ENCODE data around the gene RAC2.
A peak's percentile ranks its signal among the peaks of the same experiment; 100 is the strongest.
"Not testable (repeated sequence)": the region's sequence is repeated elsewhere in the genome, so short reads cannot be mapped to it uniquely, and the experiment has no call there.

The RAC2 gene

DNA sequence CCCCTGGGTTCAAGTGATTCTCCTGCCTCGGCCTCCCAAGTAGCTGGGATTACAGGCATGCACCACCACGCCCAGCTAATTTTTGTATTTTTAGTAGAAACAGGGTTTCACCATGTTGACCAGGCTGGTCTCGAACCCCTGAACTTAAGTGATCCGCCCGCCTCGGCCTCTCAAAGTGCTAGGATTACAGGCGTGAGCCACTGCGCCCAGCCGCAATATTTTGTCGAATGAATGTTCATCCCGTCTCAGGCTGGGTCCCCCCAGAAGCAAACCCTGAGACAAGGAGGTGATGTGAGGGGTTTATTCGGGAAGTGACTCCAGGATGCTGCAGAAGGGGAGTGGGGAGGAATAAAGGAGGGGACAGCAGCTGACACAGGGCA lies 10.7 kb downstream of the RAC2 start:
- not testable (repeated sequence) for ATAC-seq

DNA sequence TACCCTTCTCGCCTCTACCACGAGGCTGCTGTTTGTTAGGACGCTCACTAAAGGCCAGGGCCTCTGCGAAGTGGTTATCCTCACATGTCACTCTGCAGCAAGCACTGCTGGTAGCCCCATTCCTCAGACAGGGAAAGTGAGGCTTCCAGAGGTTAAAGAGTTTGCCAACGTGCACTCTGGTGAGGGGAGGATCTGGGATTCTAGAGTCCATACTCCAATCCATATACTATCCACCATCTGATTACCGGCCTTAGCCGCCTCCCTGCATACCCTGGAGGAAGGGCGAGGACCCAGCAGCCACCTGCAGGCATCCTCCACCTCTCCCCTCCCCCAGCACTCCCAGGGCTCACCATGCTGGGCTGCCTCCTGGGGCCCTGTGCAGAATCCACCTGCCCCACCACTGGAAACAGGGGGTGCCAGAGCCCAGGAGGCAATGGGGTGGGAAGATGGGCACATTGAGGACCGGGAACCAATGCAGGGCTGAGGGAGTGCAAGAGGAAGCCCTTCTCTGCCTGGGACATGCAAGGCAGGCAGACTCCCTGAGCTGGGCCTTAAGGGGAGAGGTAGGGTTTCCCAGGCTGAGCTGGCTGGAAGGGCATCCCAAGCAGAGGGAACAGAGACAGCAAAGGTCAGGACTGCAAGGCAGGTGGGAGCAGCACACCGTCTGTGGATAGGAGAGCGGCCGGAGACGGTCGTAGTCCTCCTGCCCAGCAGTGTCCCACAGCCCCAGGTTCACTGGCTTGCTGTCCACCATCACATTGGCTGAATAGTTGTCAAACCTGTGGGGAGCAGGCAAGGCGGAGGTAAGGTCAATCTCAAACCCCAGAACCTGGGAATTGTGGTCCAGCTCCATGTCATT lies 11.7 kb downstream of the RAC2 start:
- no peak for ATAC-seq

DNA sequence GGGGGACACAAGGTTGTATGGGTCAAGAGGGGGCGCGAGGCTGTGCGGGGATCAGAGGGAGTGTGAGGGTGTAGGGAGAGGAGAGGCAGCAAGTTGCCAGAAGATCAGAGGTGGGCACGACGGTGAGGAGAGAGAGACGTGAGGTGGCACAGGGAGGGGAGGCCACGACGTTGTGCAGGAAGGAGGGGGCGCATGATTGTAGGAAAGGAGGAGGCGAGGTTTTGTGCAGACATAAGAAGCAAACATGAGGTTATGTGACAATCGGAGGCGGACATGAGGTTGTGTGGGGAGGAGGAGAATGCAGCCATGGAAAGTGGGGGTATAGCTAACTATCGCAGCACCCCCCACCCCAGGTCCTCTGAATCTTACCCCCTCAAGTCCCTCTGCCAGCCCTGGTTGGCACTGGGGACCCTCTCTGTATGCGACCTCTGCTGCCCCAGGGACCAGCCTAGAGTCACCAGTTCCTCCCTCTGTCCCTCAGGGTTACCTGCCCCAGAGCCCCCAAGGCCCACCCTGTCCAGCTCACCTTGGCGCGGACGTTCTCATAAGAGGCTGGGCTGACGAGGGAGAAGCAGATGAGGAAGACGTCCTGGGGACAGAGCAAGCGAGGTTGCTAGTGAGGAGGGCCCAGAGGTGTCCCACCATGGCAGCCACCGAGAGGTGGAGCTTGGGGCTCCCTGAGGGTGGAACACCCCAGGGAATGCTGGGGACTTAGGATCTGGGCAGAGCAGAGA lies 12.5 kb downstream of the RAC2 start:
- no peak for ATAC-seq

DNA sequence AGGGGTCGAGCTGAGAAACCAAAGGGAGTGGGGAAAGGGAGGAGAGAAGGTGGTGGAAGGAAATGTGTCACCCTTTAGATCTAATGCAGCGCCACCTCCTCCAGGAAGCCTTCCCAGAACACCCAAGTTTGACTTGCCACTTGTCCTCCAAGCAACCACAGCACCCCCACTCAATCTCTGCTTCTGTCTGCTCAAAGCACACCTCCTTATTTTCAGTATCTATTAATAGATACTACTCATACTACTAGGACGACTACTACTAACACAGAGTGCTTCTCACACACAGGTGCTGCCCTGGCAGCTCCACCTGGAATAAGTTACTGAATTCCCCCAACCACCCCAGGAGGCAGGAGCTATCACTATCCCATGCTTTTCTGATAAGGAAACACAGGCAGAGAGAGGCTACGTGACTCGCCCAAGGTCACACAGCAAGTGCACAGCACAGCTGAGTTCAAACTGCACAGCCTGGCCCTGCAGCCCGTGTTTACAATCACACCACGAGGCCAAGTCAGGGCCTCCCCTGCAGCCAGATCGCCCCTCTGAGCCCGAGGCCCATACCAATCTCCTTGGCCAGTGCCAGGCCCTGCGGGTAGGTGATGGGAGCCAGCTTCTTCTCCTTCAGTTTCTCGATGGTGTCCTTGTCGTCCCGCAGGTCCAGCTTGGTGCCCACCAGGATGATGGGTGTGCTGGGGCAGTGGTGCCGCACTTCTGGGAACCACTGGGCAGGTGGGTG lies 13.2 kb downstream of the RAC2 start:
- peak; percentile 70 to 73 for ATAC-seq

DNA sequence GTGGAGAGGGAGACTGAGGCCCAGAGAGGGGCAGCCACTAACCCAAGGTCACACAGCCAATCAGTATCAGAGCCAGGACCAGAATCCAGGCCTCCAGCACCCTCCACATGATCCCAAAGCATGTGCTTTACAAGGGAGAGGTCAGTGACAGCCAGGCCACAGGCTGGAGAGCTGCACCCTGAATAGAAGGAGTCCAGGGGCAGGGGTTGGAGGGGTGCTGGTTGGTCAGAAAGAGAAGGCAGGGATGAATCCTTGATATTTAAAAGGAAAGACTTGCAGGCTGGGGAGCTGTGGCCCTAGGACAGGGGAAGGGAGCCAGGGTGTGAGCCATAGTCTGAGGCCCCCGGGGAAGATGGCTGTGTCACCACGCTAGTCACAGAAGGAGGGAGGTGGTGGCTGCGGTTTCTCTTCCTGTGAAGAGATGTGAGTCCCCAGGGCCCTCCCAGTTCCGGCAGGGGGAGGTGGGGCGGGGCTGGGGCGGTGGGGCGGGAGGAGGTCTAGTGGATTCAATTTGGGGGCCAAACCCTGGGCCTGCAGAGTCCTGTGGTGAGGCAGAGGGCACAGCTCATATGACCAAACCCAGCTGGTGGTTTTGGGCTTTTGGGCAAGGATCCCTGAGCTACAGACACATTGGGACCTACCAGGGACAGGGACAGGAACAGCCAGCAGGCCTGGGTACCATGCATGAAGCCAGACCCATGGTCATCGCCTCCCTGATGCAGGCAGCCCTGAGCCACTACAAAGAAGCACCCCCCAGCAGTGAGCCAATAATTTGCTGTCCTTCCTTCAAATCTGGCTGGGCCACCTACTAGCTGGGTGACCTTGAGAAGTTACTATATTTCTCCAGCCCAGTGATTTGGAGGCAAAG lies 14.0 kb downstream of the RAC2 start:
- ATAC-seq, result peak; percentile 84

DNA sequence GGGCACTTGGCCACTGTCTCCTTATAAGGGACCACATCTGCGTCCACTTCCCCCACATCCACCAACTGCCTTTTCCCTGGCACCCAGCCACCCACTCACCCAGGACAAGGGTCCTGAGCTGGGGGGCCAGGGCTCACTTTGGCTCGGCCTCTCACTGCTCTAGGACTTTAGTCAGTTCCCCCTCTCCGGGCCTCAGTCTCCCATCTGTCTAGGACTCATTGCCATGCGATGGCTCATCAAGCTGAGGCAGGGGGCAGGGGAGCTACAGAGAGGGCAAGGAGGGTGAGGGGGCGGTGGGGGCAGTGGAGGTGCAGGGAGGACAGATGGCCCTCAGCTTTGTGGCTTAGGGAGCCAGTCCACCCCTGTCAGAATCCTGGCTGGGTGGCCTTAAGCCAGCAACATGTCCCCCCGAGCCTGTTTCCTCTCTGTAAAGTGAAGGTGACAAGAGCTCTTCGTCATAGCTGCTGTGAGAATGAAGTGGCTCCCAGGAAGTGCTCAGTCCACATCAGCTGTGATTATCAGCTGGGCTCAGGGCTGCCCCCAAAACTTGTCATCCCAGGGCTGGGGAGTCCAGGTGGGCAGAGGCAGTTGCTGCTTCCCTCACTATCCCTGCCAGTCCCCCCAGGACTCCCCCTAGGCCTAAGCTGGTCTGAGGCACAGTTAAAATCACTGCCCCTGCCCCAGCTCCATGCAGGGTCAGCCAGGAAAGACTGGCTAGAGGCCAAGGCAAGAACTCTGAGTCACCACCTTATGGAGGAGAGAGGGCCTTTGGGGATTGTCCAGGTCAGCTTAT lies 14.9 kb downstream of the RAC2 start:
- peak; percentile 19 to 27 for ATAC-seq

DNA sequence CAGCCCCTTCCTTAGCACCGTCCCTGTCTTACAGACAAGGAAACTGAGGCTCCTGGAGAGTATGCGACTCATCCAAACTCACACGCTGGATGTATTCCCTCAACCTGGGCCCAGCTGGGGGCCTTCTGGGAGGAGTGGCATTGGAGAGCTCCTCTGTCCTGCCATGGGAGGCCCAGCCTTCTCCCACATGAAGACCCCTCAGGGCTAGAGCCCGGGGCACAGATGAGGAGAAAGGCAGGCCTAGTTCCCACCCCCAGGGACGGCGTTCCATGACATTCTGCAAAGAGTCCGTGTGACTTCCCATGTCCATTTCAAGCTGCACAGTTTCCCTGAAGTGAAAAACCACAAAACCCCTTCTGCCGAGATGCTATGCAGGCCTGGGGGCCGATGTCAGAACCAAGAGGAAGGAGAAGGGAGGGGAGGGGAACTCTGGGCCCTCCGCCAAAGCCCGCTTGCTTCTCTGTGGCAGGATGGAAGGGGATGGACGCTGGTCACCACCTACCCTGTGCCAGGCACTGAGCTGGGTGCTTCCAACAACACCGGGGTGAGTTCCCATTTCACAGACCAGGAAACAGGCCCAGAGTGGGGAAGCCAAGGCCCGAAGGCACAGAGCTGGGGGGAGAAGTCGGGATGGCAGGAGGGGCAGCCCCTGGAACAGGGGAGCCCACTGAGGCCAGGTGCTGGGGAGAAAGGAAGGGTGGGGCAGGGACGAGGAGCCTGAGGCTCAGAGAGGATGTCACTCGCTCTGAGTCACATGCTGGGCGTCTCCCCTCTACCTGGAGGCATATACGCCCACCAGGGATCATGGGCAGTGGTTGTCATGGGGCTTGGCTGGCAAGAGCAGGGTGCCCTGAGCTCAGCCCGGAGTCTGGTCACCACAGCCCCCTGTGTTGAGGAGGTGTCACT lies 15.7 kb downstream of the RAC2 start:
- ATAC-seq, result peak in 1 of 2 donors; percentile 4

DNA sequence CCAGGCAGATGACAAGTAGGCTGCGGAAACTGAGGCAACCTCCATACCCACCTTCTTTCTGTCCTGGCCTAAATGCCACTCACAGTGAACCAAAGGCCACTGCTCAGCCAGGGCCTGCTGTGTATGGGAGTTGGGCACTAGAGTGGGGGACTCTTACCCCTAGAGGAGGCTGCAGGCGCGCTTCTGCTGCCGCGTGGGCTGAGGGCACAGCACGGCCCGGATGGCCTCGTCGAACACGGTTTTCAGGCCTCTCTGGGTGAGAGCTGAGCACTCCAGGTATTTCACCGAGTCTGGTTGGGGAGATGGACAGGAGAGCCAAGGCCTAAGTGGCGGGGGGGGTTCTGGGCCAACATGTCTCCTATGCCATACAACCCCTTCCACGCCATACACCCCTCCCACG lies 17.6 kb downstream of the RAC2 start:
- no peak for ATAC-seq

DNA sequence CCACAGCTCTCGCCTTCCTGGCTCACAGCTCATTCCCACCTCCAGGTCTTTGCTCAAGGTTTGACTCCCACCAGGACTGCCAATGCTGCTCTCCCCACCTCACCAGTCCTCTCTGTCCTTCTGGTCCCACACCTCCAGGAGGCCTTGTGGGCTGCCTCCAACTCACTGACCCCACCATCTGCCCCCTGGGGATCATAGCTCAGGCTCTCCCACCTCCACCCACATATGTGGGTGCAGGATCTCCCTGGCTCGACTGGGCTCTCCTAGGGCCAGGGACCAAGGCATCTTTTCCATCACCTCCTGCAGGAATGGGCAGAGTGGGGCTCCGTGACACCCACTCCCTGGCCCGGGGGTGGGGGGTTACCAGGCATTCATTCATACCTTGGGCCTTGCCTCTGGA lies 18.0 kb downstream of the RAC2 start:
- ATAC-seq, result no peak

DNA sequence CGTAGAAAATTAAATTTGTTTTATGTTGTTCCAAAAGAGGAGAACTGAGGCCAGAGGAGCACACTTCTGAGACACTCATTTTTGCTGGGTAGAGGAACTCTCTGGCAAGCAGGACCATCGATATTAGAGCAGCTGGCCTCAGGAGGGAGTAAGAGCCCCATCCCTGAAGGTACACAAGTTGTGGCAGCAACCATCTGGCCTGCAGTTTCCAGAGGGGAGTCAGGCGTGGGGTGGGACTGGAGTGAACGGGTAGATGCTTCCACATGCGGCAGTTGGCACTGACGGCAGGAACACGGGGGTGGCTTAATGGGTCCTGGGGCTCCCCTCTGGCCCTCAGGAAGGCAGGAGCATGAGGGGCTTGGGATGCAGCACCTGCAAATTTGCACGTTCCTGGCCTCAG lies 18.6 kb downstream of the RAC2 start:
- no peak for ATAC-seq

DNA sequence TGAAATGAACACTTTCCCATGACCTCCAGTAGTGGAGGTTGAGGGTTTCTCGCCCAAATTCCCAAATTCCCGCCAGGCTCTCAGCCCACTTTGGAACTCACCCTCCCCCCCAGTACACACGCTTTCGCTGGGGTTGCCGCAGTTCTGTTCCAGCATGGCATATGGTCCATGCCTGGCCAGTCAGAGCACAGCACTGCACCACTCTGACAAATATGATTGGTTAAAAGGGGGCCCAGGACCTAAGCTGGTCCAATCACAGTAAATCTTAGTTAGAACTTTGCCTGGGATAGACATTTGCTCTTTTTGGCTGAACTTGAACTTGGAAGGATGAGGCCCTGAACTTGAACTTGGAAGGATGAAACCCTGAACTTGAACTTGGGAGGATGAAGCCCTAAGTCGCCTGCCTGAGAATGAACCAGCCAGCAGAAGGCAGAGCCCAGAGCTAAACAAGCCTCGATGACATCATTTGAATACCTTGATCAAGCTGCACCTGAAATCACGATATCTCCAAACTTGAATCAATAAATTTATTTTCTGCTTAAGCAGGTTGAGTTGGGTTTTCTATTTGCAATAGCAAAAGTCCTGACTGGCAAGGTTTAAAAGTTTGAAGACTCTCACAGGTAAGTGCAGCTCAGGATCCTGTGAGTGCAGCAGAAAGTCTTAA lies 19.2 kb downstream of the RAC2 start:
- no peak for ATAC-seq

DNA sequence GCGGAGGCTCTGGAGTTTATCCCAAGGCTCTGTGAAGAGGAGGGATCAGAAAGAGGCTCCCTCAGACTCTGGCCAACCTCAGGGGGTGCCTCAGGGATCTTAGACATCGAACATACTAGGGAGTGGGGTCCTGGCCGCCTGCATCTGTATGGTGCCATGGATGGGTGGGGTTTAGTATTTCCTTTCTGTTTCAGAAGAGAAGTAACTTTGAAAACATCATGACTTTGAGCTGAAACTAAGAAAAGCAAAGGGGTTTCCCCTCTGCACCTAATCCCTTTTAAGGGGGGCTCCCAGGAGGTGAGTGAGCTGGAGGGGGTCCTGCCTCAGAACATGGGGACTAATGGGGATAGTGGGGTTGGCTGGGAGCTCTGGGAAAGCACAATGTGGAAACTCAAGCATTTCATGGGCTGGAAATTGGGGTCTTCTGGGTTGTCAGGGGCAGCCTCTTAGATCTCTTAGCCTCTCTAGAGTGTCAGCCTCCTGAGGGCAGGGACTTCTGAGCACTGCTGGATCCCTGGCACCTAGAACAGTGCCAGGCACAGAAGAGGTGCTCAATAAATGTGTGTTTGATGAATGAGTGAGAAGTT lies 20.0 kb downstream of the RAC2 start:
- peak; percentile 56 to 57 for ATAC-seq

DNA sequence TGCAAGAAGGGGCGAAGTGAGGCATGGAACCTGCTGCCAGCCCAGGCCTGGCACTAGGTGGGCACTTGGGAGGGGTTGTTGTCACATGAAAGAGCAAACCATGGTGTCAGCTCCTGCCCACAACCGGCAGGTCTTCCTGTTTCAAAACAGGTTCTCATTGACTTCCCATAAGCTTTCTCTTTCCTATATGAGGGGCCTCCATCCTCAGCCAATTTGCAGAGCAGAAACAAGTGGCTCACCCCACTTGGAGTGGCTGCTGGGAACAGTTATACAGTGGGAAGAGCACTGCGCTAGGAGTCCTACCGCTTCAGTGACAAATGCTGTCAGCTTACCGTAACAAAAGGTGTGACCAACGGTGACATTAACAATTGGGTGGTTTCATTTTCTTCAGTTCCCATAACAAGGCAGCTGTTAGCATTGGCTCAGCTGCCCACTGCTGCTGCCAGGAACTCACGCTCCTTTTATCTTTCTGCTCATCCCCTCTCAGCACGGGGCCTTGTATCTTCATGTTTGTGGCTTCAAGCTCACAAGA lies 21.6 kb downstream of the RAC2 start:
- ATAC-seq, result peak; percentile 27 to 33

DNA sequence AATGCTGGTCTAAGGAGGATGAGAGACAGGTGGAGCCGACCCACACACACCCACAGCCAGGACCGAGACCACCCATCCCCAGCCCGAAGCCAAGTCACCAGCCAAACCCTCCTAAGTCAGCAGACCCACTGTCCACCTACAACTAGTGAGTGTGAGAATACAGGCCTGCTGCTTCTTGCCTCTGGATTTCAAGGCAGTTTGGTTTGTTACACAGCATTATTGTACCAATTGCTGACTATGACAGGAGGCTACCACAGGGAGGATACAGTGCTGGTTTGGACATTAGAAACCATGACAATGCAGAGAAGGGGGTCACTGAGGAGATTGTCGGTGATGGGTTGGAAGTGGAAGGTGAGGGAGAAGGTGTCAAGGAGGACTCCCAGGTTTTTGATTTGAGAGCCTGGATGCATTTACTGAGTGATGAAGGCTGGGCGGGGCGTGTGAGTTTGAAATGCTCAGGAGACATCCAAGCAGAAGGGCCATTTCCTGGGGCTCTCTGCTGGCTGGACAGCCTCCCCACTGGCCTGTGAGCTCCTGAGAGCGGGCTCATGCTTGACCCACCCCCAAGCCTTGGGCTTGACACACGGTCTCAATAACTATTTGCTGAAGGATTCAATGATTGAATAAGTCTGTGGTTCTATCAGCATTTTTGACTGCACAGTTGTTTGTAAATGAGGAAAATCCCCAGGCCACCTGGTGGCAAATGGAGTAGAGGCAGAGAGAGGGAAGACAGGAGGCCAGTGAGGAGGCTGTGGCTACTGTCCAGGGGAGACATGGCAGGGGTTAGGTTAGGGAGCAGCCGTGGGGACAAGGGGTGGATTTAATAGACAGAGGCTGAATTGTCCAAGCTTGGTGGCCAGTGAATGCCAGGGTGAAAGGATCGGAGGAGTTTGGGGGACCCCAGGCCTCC lies 22.4 kb downstream of the RAC2 start:
- ATAC-seq, result no peak

DNA sequence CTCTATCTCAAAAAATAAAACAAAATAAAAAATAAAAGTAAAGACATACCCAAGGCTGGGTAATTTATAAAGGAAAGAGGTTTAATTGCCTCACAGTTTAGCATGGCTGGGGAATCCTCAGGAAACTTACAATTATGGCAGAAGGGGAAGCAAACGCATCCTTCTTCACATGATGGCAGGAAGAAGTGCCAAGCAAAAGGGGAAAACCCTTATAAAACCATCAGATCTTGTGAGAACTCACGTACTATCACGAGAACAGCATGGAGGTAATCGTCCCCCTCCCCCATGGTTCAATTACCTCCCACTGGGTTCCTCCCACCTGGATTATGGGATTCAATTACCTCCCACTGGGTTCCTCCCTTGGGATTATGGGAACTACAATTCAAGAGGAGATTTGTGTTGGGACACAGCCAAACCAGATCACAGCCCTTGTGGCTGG lies 23.5 kb downstream of the RAC2 start:
- ATAC-seq, result no peak

DNA sequence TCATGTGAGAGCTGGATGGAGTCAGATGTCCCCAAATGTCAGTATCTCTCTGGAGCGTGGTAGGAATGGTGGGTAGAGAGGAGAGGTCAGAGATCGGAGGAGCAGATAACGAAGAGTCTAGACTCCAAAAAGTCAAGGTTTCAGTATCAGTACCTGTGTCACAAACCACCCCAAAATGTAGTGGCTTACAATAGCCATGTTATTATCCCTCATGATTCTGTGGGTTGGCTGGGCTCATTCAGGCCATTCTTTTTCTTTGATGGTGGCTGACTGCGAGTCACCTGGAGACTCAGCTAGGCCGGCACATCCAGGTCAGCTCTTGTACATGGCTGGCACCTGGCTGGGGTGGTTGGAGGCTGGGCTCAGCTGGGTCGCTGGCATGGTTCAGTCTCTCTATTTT lies 24.5 kb downstream of the RAC2 start:
- ATAC-seq, result peak; percentile 24 to 35

DNA sequence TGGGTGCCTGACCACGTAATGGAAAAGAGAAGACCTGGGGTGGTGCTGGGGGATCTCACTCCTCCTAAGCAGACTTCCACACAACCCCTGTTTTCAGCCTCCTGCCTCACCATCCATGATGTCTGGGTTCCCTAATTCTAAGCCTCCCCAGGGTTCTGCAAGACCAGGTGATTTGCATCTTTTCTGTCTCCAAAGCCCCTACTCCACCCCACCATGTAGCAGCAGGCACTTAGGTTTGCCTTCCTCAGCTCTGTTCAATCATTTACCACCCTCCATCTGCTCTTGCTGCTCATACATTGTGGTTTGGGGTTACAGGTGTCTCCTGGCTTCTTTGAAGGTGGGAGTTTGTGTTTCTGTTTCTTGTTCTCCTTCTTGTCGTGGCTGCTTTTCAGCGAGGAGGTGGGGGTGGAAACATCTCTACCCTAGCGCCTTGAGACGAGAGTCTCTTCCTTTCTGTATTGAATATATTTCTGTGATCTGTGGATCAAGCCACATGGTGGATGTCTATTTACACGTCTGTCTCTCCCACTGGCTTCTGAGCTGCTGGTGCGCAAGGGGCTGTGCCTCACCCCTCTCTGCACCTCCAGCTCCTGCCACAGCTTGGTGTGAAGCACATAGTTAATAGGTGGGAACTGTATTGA lies 25.2 kb downstream of the RAC2 start:
- peak; percentile 84 to 86 for ATAC-seq

DNA sequence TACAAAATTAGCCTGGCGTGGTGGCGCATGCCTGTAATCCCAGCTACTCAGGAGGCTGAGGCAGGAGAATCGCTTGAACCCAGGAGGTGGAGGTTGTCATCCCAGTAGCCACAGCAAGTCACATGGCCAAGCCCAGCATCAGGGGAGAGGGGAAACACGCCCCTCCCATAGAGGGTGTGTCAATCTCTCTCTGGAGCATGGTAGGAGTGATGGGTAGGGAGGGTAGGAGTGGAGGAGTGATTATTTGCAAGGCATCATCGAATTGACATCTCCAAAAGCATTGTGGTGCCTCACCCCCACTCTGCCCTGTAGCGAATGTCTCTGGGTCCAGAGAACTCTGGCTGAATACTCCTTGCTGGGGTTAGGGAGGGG lies 25.7 kb downstream of the RAC2 start:
- no peak for ATAC-seq
